GM12892 (cell line): ENCODE measurements around the gene LHFPL2.
"Not testable (repeated sequence)": the region's sequence is repeated elsewhere in the genome, so short reads cannot be mapped to it uniquely, and the experiment has no call there.

Source experiments
- DNase-seq: peaks from one replicate; pipeline ENCODE4 v3.0.0; 2011; ENCODE audit not compliant: insufficient read length
- FAIRE-seq: peaks from 2 replicates; lab custom pipeline; 2011; peaks lifted over from hg19 to GRCh38; lab: Jason Lieb, UNC
- POLR2A ChIP-seq: IDR thresholded peaks from 2 replicates; pipeline ENCODE4 v1.6.1; 2011; ENCODE audit warnings: low read depth, low read length, control low read depth
- POLR2AphosphoS5 ChIP-seq: IDR thresholded peaks from 2 replicates; pipeline ENCODE4 v1.6.1; 2011; ENCODE audit warnings: low read depth, low read length, control low read depth
- TAF1 ChIP-seq: IDR thresholded peaks from 2 replicates; pipeline ENCODE4 v1.6.1; 2011; ENCODE audit warnings: low read depth, mild to moderate bottlenecking, control low read depth, low read length, borderline replicate concordance

Gene LHFPL2

GRCh38 chr5:78458843-78459242 is 189.7 kb downstream of the LHFPL2 start:
- no peak for FAIRE-seq
- no peak for DNase-seq
- TF ChIP-seq POLR2A: no peak
- TF ChIP-seq TAF1: no peak
- no peak for TF ChIP-seq POLR2AphosphoS5

- DNase-seq, FAIRE-seq: not testable (repeated sequence)
Observed at GRCh38 chr5:78457507-78457906, 191.1 kb downstream of the LHFPL2 start.

- no peak for FAIRE-seq
- DNase-seq: no peak
- TF ChIP-seq TAF1 (no peak), POLR2AphosphoS5 (no peak), POLR2A (no peak)
Observed at GRCh38 chr5:78449103-78449502, 199.5 kb downstream of the LHFPL2 start.

GRCh38 chr5:78447775-78448424 is 200.7 kb downstream of the LHFPL2 start:
- DNase-seq: no peak
- FAIRE-seq: no peak
- no peak for TF ChIP-seq POLR2A
- no peak for TF ChIP-seq POLR2AphosphoS5
- TF ChIP-seq TAF1: no peak
